OCI-LY7 (cell line): Measurements from ENCODE around the gene ATP8B3. TPM values are rescaled to one million over a fixed set of nuclear protein-coding genes. Genes with fewer than 3 reads are reported as not detected.

Experiments used
- BruUV-seq: library from RNA; stranded (reverse); fragments of 400-500 nt; replicated peaks from 2 replicates; lab custom pipeline; 2021; lab: Mats Ljungman, UMichigan
- CTCF ChIA-PET: fragments of 300-600 bp; sonication (Branson Sonifier 250); formaldehyde crosslinking; loops from one replicate; lab custom pipeline; 2022; ENCODE audit warnings: antibody characterized with exemption; ENCODE audit not compliant: unreplicated experiment; lab: Charles Lee
- POLR2A ChIA-PET: fragments of 300-600 bp; sonication (Branson Sonifier 250); formaldehyde crosslinking; loops from one replicate; lab custom pipeline; 2022; ENCODE audit warnings: antibody characterized with exemption; lab: Charles Lee
- DNase-seq: peaks from one replicate; pipeline ENCODE4 v3.0.0-alpha.2; 2015; ENCODE audit warnings: low spot score
- H2AFZ ChIP-seq: fragments of 200-600 bp; sonication (generic), shearing (Covaris generic); 2 replicates; pipeline ENCODE4 v1.6.1; 2014; ENCODE audit warnings: mild to moderate bottlenecking, antibody characterized with exemption, low read length, moderate library complexity
- H3K27ac ChIP-seq: fragments of 200-600 bp; sonication (generic); 2 replicates; pipeline ENCODE4 v1.5.1; 2014; ENCODE audit warnings: mixed run types, low read depth, mild to moderate bottlenecking, moderate library complexity, low read length, inconsistent platforms; ENCODE audit not compliant: poor library complexity, severe bottlenecking
- H3K36me3 ChIP-seq: fragments of 200-600 bp; sonication (generic); 2 replicates; pipeline ENCODE4 v1.6.1; 2014; ENCODE audit warnings: mild to moderate bottlenecking, antibody characterized with exemption, low read length, moderate library complexity, mixed read lengths; ENCODE audit not compliant: insufficient read depth
- H3K4me1 ChIP-seq: fragments of 200-600 bp; sonication (generic); 2 replicates; pipeline ENCODE4 v1.5.1; 2014; ENCODE audit warnings: mild to moderate bottlenecking, low read length; ENCODE audit not compliant: insufficient read depth, poor library complexity, severe bottlenecking
- H3K4me2 ChIP-seq: fragments of 200-600 bp; sonication (generic); 2 replicates; pipeline ENCODE4 v1.6.1; 2014; ENCODE audit warnings: mild to moderate bottlenecking, low read length
- H3K4me3 ChIP-seq: fragments of 200-600 bp; sonication (generic); 2 replicates; pipeline ENCODE4 v1.5.1; 2014; ENCODE audit warnings: mild to moderate bottlenecking, low read depth, low read length; ENCODE audit not compliant: poor library complexity, severe bottlenecking
- H3K79me2 ChIP-seq: fragments of 200-600 bp; sonication (generic); 2 replicates; pipeline ENCODE4 v1.6.1; 2016; ENCODE audit warnings: low read depth, mild to moderate bottlenecking, low read length, moderate library complexity, mixed read lengths; ENCODE audit not compliant: insufficient read depth
- H3K9me2 ChIP-seq: fragments of 200-600 bp; sonication (generic); 2 replicates; pipeline ENCODE4 v1.6.1; 2016; ENCODE audit warnings: mild to moderate bottlenecking, low read length, mixed read lengths; ENCODE audit not compliant: insufficient read depth
- H3K9me3 ChIP-seq: fragments of 200-600 bp; sonication (generic); 2 replicates; pipeline ENCODE4 v1.6.1; 2014; ENCODE audit warnings: mild to moderate bottlenecking, mixed run types, low read length, mixed read lengths
- H4K20me1 ChIP-seq: fragments of 200-600 bp; sonication (generic); 2 replicates; pipeline ENCODE4 v1.6.1; 2014; ENCODE audit warnings: mild to moderate bottlenecking, antibody characterized with exemption, low read length, moderate library complexity, mixed read lengths; ENCODE audit not compliant: insufficient read depth
- CTCF ChIP-seq: fragments of 200-600 bp; sonication (generic); conservative IDR thresholded peaks from 2 replicates; pipeline ENCODE4 v1.5.1; 2014; ENCODE audit warnings: mild to moderate bottlenecking, antibody characterized with exemption, low read length, moderate library complexity, mixed read lengths
- EZH2phosphoT487 ChIP-seq: fragments of 200-600 bp; sonication (generic); IDR thresholded peaks from 2 replicates; pipeline ENCODE4 v1.6.1; 2018; ENCODE audit warnings: low read depth, borderline replicate concordance, mild to moderate bottlenecking, mixed run types, antibody characterized with exemption, low read length, moderate library complexity, mixed read lengths
- intact Hi-C: fragments of 100-400 bp; cut with micrococcal nuclease; formaldehyde crosslinking; loops from one replicate; pipeline ENCODE4 v1.10.0; 2022; ENCODE audit not compliant: unreplicated experiment
- total RNA-seq, 2 experiments: library from RNA; depleted of rRNA in 1 of 2; stranded (reverse); fragments of >200 nt in 1 of 2; shearing (Covaris generic) in 1 of 2; gene quantifications; 2 replicates each; pipeline ENCODE4 v1.2.3, GENCODE V29; 2014 to 2022

The ATP8B3 gene
- total RNA-seq, 2 experiments from 2014 or later: 5.9 to 19.3 TPM

- no peak overlapping the region for H3K27ac ChIP-seq
- H3K36me3 ChIP-seq: no peaks in the 10 kb centered on the region
- no peak overlapping the region for H3K4me3 ChIP-seq
- no peaks in the 10 kb centered on the region for H3K79me2 ChIP-seq
- H4K20me1 ChIP-seq: no peaks in the 10 kb centered on the region
- no TSS peak for BruUV-seq
- DNase-seq: no peak
- peaks cover 10% of the 10 kb centered on the region for H3K4me1 ChIP-seq
- no peak overlapping the region for H2AFZ ChIP-seq
- intact Hi-C loops: no loop called here
- no peak for TF ChIP-seq CTCF
- no peak for TF ChIP-seq EZH2phosphoT487
- peaks cover 12% of the 10 kb centered on the region for H3K9me3 ChIP-seq
- H3K4me2 ChIP-seq: no peak overlapping the region
- ChIA-PET CTCF (no interaction called here), POLR2A (no interaction called here)
- no peaks in the 10 kb centered on the region for H3K9me2 ChIP-seq
Observed at GRCh38 chr19:1770866-1771576, 41.1 kb downstream of the ATP8B3 start.

GRCh38 chr19:1769645-1769985 is 42.5 kb downstream of the ATP8B3 start:
- no TSS peak for BruUV-seq
- no peaks in the 10 kb centered on the region for H3K9me2 ChIP-seq
- H3K36me3 ChIP-seq: no peaks in the 10 kb centered on the region
- H3K79me2 ChIP-seq: no peaks in the 10 kb centered on the region
- intact Hi-C loops: no loop called here
- H3K9me3 ChIP-seq: peaks cover 12% of the 10 kb centered on the region
- H3K27ac ChIP-seq: no peak overlapping the region
- no peak overlapping the region for H3K4me3 ChIP-seq
- no peaks in the 10 kb centered on the region for H4K20me1 ChIP-seq
- no peak overlapping the region for H3K4me2 ChIP-seq
- POLR2A ChIA-PET: no interaction called here
- no peak for DNase-seq
- TF ChIP-seq EZH2phosphoT487 (no peak), CTCF (no peak)
- H2AFZ ChIP-seq: no peak overlapping the region
- H3K4me1 ChIP-seq: peaks cover 10% of the 10 kb centered on the region
- CTCF ChIA-PET: no interaction called here

- ChIA-PET CTCF (no interaction called here), POLR2A (no interaction called here)
- Histone ChIP-seq H3K9me2 (no peaks in the 10 kb centered on the region), H3K36me3 (no peaks in the 10 kb centered on the region), H3K27ac (no peak overlapping the region), H3K4me3 (no peak overlapping the region), H4K20me1 (no peaks in the 10 kb centered on the region), H3K9me3 (peaks cover 12% of the 10 kb centered on the region), H2AFZ (no peak overlapping the region), H3K4me2 (no peak overlapping the region), H3K79me2 (no peaks in the 10 kb centered on the region), H3K4me1 (peaks cover 10% of the 10 kb centered on the region)
- intact Hi-C loops: no loop called here
- TF ChIP-seq CTCF: no peak
- TF ChIP-seq EZH2phosphoT487: no peak
- BruUV-seq: no TSS peak
- no peak for DNase-seq
Observed at GRCh38 chr19:1768918-1769644, 43.0 kb downstream of the ATP8B3 start.
